ENCODE data around the gene KCNV2.

GRCh38 chr9:2709645-2710101, 7.6 kb upstream of the KCNV2 start:
- no peak for TF ChIP-seq CTCF (IDR thresholded peaks at IDR 0.05)
- no peak for TF ChIP-seq EZH2 (IDR thresholded peaks at IDR 0.05; ENCODE audit: borderline replicate concordance, insufficient read depth, low read depth, low read length, poor library complexity, severe bottlenecking)

All from B cell (primary cell).